D341Med (cell line): Measurements from ENCODE around the gene TLL2.

Experiments used
- DNase-seq: peaks from one replicate; pipeline ENCODE4 v3.0.0; 2012; ENCODE audit warnings: low spot score

TLL2 gene

DNA sequence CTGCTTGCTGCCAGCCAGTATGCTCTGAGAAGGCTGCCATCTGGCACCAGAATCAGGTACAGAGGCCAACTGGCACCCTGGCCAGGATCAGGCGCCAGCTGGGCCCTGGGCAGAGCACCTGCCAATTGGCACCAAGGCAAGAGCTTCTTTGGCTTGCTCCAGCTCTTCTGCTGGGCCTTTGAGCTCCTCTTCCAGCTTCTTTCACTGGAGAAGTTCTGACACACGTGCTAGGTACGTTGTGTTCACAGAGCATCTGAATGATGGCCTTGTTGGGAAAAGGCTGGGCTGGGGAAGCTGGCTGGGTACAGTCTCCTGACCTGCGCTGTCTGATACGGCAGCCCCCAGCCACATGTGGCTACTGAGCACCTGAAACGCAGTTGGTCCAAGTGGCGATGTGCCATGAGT is 123.3 kb downstream of the TLL2 start:
- DNase-seq = no peak

- no peak for DNase-seq
Measured at GRCh38 chr10:96389785-96390184, 123.9 kb downstream of the TLL2 start.

DNA sequence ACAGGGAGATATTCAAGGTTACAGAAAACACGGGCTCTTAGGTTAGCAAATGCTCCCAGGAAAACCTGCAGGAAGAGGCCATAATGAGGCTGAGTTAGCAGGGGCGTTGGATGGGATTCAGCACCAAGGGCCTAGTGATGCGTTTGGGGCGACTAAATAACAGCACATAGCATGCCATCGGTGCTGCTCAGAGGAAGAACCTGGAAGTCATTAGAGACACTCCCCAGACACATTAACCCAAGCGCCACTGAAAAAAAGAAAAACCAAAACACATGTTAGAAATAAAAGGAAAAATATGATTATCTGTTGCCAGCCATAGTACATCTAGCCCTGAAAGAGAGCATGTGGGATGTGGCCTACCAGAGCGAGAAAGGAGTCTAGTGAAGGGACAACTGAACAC is 126.1 kb downstream of the TLL2 start:
- no peak for DNase-seq

DNA sequence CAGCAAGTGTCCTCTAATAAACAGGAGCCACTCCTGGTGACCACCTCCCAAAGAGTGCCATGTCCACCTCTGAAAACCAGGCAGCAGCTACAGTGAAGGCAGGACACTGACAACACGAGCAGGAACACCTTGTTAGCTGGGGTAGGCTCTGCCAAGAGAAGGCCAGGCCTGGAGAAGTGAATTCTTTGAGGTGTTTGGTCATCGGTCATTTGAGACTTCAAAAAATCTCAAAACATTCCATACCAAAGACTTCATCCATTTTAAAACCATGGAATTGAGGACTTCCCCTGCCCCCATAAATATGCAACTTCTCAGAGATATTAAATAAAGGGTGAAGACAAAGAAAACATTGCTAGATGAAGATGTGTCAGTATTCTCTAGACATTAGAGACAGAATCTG is 126.6 kb downstream of the TLL2 start:
- no peak for DNase-seq

DNA sequence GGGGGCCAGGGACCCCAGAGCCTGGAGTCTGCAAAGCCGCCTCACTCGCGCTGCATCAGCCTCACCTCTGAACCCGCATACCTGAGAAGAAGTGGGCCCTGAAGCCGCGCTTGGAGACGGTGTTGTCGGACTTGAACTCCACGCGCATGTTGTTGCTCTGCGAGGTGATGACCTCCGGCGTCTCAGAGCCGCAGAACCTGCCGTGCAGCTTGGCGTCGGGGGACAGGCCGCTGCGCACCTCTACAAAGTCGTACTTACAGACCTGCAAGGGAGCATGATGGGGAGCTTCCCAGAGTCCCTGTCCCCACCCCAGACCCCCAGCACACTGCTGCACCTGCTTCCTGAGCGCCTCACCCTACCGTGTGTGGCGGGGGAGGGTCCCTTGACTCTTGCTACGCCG is 129.2 kb downstream of the TLL2 start:
- DNase-seq = no peak

- DNase-seq = no peak
Measured at GRCh38 chr10:96380821-96381220, 132.9 kb downstream of the TLL2 start.

- DNase-seq = no peak
Measured at GRCh38 chr10:96379758-96380157, 134.0 kb downstream of the TLL2 start.

- no peak for DNase-seq
Measured at GRCh38 chr10:96378741-96379140, 135.0 kb downstream of the TLL2 start.

DNA sequence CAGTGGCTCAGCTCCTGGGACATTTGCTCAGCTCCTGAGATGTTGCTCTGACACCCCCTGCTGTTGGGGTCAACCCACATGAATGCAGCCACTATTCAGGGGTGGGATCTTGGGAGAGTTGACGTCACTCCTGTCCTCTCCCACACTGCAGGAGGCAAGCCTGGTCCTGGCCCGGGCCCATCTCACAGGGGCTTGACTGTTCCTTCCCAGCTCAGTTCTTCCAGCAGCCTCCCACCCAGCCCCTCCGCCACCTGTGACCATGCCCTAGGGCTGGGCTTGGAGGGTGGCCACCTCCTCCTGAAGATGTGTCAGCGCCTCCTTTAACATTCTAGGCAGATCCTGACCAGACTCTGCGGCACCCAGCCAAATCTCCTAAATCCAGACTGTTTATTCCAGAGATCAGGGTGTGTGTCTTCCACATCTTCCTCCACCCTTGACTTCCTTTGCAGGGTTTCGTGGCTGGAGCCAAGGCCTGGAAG is 135.9 kb downstream of the TLL2 start:
- DNase-seq = no peak

- no peak for DNase-seq
Measured at GRCh38 chr10:96376483-96376882, 137.2 kb downstream of the TLL2 start.

- DNase-seq = peak; percentile 88
Measured at GRCh38 chr10:96374985-96375830, 138.5 kb downstream of the TLL2 start.

DNA sequence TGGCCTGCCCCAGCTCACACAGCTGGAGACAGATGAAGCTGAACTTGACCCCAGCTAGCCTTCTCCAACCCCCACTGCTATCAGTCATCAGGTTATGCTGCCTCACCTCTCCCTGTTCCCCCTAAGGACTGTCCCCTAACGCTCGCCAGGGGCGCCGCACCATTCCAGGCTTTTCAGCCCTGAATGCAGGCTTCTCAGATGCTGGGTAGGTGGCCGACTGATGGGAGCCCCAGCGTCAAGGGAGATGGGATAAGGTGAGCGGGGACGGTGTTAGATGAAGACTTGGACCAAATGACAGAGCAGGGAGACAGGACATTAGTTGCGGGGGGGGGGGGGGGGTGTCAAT is 139.1 kb downstream of the TLL2 start:
- DNase-seq = no peak

- no peak for DNase-seq
Measured at GRCh38 chr10:96374004-96374403, 139.7 kb downstream of the TLL2 start.

DNA sequence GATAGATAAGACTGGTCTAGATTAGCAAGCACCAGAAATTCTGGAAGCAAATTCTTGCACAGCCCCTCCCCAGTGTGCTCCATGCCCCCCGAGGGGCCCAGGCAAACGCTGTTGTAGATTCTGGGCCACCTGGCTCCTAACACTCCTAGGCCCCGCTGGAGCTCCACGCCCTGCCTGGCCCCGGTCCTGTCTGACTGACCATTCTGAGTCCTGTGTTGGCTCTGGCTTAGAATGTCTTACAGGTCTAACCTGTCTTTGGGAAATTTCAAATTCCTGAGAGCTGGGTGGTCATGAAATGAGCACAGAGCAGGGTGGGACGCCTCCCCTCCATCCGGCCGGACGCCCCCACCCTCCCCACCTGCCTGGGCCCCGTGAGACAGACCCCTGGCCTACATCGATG is 142.4 kb downstream of the TLL2 start:
- no peak for DNase-seq

GRCh38 chr10:96370584-96371157 is 143.1 kb downstream of the TLL2 start:
- peak; percentile 72 for DNase-seq

GRCh38 chr10:96369890-96370583 is 143.7 kb downstream of the TLL2 start:
- no peak for DNase-seq

GRCh38 chr10:96368971-96369370 is 144.8 kb downstream of the TLL2 start:
- no peak for DNase-seq

GRCh38 chr10:96367470-96367869 is 146.3 kb downstream of the TLL2 start:
- DNase-seq = no peak

GRCh38 chr10:96366508-96366907 is 147.2 kb downstream of the TLL2 start:
- DNase-seq = no peak

- no peak for DNase-seq
Measured at GRCh38 chr10:96365571-96365970, 148.2 kb downstream of the TLL2 start.

- peak; percentile 30 for DNase-seq
Measured at GRCh38 chr10:96360766-96361165, 153.0 kb downstream of the TLL2 start.

DNA sequence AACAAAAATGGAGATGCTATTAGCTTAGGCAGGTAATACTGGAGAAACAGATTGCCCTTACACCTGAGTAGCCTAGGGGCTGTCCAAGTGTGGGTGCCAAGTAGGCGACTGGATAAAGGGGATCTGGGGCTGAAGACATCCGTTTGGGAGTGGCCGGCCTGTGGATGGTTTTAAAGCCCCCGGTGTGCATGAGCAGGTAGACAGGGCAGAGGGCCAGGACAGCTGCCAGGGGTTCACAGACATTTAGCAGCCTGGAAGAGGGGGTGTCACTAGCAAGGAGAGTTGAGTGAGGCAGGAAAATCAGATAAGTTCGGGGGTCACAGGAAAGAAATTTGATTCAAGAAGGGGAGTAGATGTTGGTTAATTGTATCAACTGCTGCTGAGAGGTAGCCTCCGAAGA is 153.4 kb downstream of the TLL2 start:
- DNase-seq = no peak

DNA sequence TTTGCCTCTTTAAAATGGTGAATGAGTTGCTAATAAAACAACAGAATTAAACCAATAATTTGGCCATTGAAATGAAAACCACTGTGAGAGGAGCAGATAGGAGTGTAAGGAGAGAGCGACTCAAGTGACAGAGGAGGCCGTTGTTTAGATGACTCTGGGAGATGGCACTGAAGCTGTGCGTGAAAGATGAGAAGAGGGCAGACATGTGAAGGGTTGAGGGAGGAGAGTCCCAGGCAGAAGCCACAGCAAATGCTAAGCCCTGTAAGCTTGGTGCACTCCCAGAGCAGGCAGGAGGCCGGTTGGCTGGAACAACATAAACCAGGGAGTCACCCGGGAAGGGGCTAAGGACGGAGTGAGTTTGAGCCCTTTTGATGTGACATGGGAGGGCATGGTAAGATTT is 154.1 kb downstream of the TLL2 start:
- DNase-seq = no peak
